Calu3 (cell line): ENCODE results near the gene OR51A7. TPM values are rescaled to one million over a fixed set of nuclear protein-coding genes. Genes with fewer than 3 reads are reported as not detected.
A peak's percentile ranks its signal among the peaks of the same experiment; 100 is the strongest.

Experiments used
- BruUV-seq: library from RNA; stranded (reverse); fragments of 400-500 nt; replicated peaks from 2 replicates; lab custom pipeline; 2021; lab: Mats Ljungman, UMichigan
- CTCF ChIA-PET: fragments of 300-600 bp; sonication (Branson Sonifier 250); formaldehyde crosslinking; loops from one replicate; lab custom pipeline; 2022; ENCODE audit warnings: antibody characterized with exemption; lab: Charles Lee
- DNase-seq: peaks from one replicate; pipeline ENCODE4 v3.0.0; 2022
- H3K27ac Mint-ChIP-seq: one replicate; pipeline ENCODE4 v1.8.0; 2022; ENCODE audit warnings: mixed read lengths; ENCODE audit not compliant: unreplicated experiment
- H3K27me3 Mint-ChIP-seq: one replicate; pipeline ENCODE4 v1.8.0; 2022; ENCODE audit warnings: mixed read lengths; ENCODE audit not compliant: unreplicated experiment
- H3K36me3 Mint-ChIP-seq: one replicate; pipeline ENCODE4 v1.8.0; 2022; ENCODE audit warnings: mild to moderate bottlenecking, moderate library complexity, mixed read lengths; ENCODE audit not compliant: insufficient read depth, unreplicated experiment
- H3K4me1 Mint-ChIP-seq: one replicate; pipeline ENCODE4 v1.8.0; 2022; ENCODE audit warnings: mild to moderate bottlenecking, low read depth, mixed read lengths; ENCODE audit not compliant: unreplicated experiment
- H3K4me3 Mint-ChIP-seq: one replicate; pipeline ENCODE4 v1.8.0; 2022; ENCODE audit warnings: mild to moderate bottlenecking, low read depth, moderate library complexity, mixed read lengths; ENCODE audit not compliant: unreplicated experiment
- H3K9me3 Mint-ChIP-seq: one replicate; pipeline ENCODE4 v1.8.0; 2022; ENCODE audit warnings: low read depth, mixed read lengths; ENCODE audit not compliant: unreplicated experiment
- intact Hi-C: fragments of 100-400 bp; cut with micrococcal nuclease; formaldehyde crosslinking; loops from one replicate; pipeline ENCODE4 v1.10.0; 2022; ENCODE audit not compliant: unreplicated experiment
- total RNA-seq: library from RNA; stranded (reverse); gene quantifications from 2 replicates; pipeline ENCODE4 v1.2.3, GENCODE V29; 2022
- TF ChIP-seq, protein P1 (sequence below): fragments of 200-600 bp; IDR thresholded peaks from one replicate; pipeline ENCODE4 v1.8.0; 2022; ENCODE audit warnings: antibody characterized with exemption; ENCODE audit not compliant: unreplicated experiment

OR51A7 gene
- total RNA-seq, 1 experiment from 2014 or later = not detected

DNA sequence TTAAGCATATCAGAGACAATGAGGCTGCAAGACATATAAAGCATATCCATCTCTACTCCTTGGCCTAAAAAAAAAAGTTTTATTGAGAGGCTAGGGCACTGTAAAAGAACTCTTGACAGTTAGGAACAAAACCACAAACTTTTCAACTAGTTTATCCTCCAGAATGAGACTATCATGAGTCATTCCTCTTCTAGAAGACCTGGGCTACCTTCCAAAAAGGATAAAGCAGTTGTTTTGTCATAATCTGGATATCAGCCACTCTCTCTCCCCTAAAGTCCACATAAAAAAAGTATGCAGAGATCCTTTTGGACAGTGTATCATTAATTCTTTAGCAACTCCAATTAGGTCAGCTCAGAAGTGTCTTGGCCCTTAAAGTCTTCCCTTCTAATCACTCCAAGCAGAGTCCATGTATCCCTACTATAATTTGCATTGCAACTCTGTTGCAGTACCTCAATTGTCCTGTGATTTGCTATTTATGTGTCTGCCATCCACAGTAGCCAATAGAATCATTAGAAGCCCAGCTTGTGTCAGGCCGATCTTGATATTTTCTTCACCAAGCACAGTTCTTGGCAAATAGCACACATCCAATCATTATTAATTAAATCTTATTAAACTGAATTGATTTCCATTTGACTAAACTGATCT is 11.5 kb upstream of the OR51A7 start:
- no peak overlapping the region for H3K4me3 Mint-ChIP-seq
- no peak for DNase-seq
- no TSS peak for BruUV-seq
- CTCF ChIA-PET = no interaction called here
- no peak overlapping the region for H3K27ac Mint-ChIP-seq
- TF ChIP-seq, protein P1, sequence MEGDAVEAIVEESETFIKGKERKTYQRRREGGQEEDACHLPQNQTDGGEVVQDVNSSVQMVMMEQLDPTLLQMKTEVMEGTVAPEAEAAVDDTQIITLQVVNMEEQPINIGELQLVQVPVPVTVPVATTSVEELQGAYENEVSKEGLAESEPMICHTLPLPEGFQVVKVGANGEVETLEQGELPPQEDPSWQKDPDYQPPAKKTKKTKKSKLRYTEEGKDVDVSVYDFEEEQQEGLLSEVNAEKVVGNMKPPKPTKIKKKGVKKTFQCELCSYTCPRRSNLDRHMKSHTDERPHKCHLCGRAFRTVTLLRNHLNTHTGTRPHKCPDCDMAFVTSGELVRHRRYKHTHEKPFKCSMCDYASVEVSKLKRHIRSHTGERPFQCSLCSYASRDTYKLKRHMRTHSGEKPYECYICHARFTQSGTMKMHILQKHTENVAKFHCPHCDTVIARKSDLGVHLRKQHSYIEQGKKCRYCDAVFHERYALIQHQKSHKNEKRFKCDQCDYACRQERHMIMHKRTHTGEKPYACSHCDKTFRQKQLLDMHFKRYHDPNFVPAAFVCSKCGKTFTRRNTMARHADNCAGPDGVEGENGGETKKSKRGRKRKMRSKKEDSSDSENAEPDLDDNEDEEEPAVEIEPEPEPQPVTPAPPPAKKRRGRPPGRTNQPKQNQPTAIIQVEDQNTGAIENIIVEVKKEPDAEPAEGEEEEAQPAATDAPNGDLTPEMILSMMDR = peak; percentile 26
- H3K36me3 Mint-ChIP-seq = no peaks in the 10 kb centered on the region
- intact Hi-C loops = no loop called here
- peaks cover 10% of the 10 kb centered on the region for H3K9me3 Mint-ChIP-seq
- no peaks in the 10 kb centered on the region for H3K4me1 Mint-ChIP-seq
- H3K27me3 Mint-ChIP-seq = peaks cover 21% of the 10 kb centered on the region

DNA sequence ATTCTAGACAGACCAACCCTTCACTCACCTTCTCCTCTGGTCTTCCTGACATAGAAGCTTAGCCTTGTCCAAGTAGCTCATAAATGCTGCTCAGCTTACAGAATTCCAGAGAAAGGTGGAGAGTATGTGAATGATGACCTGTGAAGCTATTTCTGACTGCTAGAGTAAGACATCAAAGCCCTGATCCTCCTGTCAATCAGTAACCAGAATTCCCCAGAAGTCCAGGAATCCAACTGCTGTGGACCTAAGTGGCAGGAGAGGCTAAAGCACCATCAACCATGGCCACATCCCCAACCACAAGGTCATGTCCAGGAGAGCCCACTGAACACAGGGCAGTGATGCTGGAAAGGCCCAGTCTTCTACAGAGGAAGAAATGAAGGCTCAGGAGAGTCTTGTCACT is 13.0 kb downstream of the OR51A7 start:
- intact Hi-C loops = no loop called here
- Mint-ChIP-seq H3K27me3 (no peaks in the 10 kb centered on the region), H3K36me3 (no peaks in the 10 kb centered on the region), H3K9me3 (peaks cover 2% of the 10 kb centered on the region), H3K27ac (no peak overlapping the region), H3K4me1 (no peaks in the 10 kb centered on the region), H3K4me3 (no peak overlapping the region)
- no peak for DNase-seq
- CTCF ChIA-PET = interaction anchor here (0.6 kb wide), 1 partner anchor 10 kb away, joined by 8 read pairs; no protein-coding TSS in a partner anchor
- TF ChIP-seq, protein P1 = no peak
- BruUV-seq = no TSS peak

GRCh38 chr11:4919250-4919649 is 15.7 kb downstream of the OR51A7 start, which contains the start of gene OR51G2:
Gene OR51G2, minus strand, starts transcription at chr11:4919350. Its CDS starts 3,687 bp downstream, at chr11:4915663.
- CTCF ChIA-PET = no interaction called here
- no peak for DNase-seq
- no peak within 1 kb of the TSS for H3K4me3 Mint-ChIP-seq
- H3K27ac Mint-ChIP-seq = no peak within 1 kb of the TSS
- no TSS peak for BruUV-seq
- H3K36me3 Mint-ChIP-seq = no peaks in the 10 kb centered on the region
- no peaks in the 10 kb centered on the region for H3K27me3 Mint-ChIP-seq
- TF ChIP-seq, protein P1 = no peak
- H3K4me1 Mint-ChIP-seq = no peaks in the 10 kb centered on the region
- peaks cover 8% of the 10 kb centered on the region for H3K9me3 Mint-ChIP-seq
- intact Hi-C loops = no loop called here

- Mint-ChIP-seq H3K4me1 (no peaks in the 10 kb centered on the region), H3K9me3 (peaks cover 6% of the 10 kb centered on the region), H3K27me3 (no peaks in the 10 kb centered on the region), H3K27ac (no peak overlapping the region), H3K36me3 (no peaks in the 10 kb centered on the region), H3K4me3 (no peak overlapping the region)
- CTCF ChIA-PET = no interaction called here
- intact Hi-C loops = no loop called here
- TF ChIP-seq, protein P1 = no peak
- BruUV-seq = no TSS peak
- no peak for DNase-seq
These were observed 18.2 kb downstream of the OR51A7 start for GRCh38 chr11:4921796-4922195.
